SK-N-SH (cell line): ENCODE measurements around the gene CLCN3. TPM values are rescaled to one million over a fixed set of nuclear protein-coding genes. Genes with fewer than 3 reads are reported as not detected.

Source experiments
- CTCF ChIA-PET: fragments of 300-600, 350-600 bp; formaldehyde crosslinking; extraction: SDS; loops from one replicate; lab custom pipeline; 2021; lab: Yijun Ruan, JAX
- POLR2A ChIA-PET: fragments of 350-600 bp; sonication (Branson Sonifier 250); formaldehyde crosslinking; extraction: SDS; loops from one replicate; lab custom pipeline; 2020; ENCODE audit warnings: antibody characterized with exemption, inconsistent platforms; lab: Yijun Ruan, JAX
- DNase-seq: peaks from one replicate; pipeline ENCODE4 v3.0.0; 2012
- H2AFZ ChIP-seq: fragments of 200-600 bp; sonication (generic); 2 replicates; pipeline ENCODE4 v1.8.1; 2016; ENCODE audit warnings: antibody characterized with exemption, mild to moderate bottlenecking, low read depth
- H3F3A ChIP-seq: fragments of 200-600 bp; sonication (generic); replicated peaks from 2 replicates; pipeline ENCODE3; 2016; ENCODE audit warnings: antibody characterized with exemption, mild to moderate bottlenecking; ENCODE audit not compliant: insufficient read depth
- H3K27ac ChIP-seq, 2 experiments: fragments of 200-500 bp in 1 of 2; fragments of 200-600 bp in 1 of 2; sonication (Bioruptor generic) in 1 of 2; sonication (generic), shearing (Covaris generic) in 1 of 2; 2 replicates each; pipeline versions ENCODE4 v1.5.1 to v1.6.1; 2014 to 2016; ENCODE audit warnings: low read depth in 2 of 2, inconsistent platforms in 1 of 2, low read length in 1 of 2, mild to moderate bottlenecking in 1 of 2, mixed read lengths in 1 of 2
- H3K27me3 ChIP-seq: fragments of 200-600 bp; sonication (generic), shearing (Covaris generic); 2 replicates; pipeline ENCODE4 v1.6.1; 2016; ENCODE audit warnings: mixed run types; ENCODE audit not compliant: insufficient read depth
- H3K36me3 ChIP-seq, 2 experiments: fragments of 200-500 bp in 1 of 2; fragments of 200-600 bp in 1 of 2; sonication (Bioruptor generic) in 1 of 2; sonication (generic) in 1 of 2; replicated peaks in 1 of 2; 2 replicates each; pipeline versions ENCODE3 to v1.5.1; 2014 to 2016; ENCODE audit warnings: low read length in 1 of 2, mild to moderate bottlenecking in 1 of 2; ENCODE audit not compliant: insufficient read depth in 2 of 2, control insufficient read depth in 1 of 2
- H3K4me1 ChIP-seq, 2 experiments: fragments of 200-500 bp in 1 of 2; fragments of 200-600 bp in 1 of 2; sonication (Bioruptor generic) in 1 of 2; sonication (generic), shearing (Covaris generic) in 1 of 2; 2 replicates each; pipeline versions ENCODE4 v1.5.1 to v1.6.1; 2014 to 2016; ENCODE audit warnings: low read depth in 1 of 2, low read length in 1 of 2, mixed run types in 1 of 2; ENCODE audit not compliant: insufficient read depth in 2 of 2, control insufficient read depth in 1 of 2
- H3K4me2 ChIP-seq: fragments of 200-600 bp; sonication (generic), shearing (Covaris generic); 2 replicates; pipeline ENCODE4 v1.6.1; 2017; ENCODE audit warnings: mixed run types
- H3K4me3 ChIP-seq, 2 experiments: fragments of 200-500 bp in 1 of 2; fragments of 200-600 bp in 1 of 2; sonication (Bioruptor generic) in 1 of 2; sonication (generic), shearing (Covaris generic) in 1 of 2; 2 replicates each; pipeline versions ENCODE4 v1.5.1 to v1.8.1; 2014 to 2016; ENCODE audit warnings: low read depth in 2 of 2, inconsistent platforms in 1 of 2, low read length in 1 of 2, mild to moderate bottlenecking in 1 of 2, mixed read lengths in 1 of 2, moderate library complexity in 1 of 2
- H3K79me2 ChIP-seq: fragments of 200-600 bp; sonication (generic); 2 replicates; pipeline ENCODE4 v1.8.1; 2017; ENCODE audit warnings: mild to moderate bottlenecking; ENCODE audit not compliant: insufficient read depth
- H3K9ac ChIP-seq: fragments of 200-600 bp; sonication (generic); 2 replicates; pipeline ENCODE4 v1.6.1; 2017; ENCODE audit warnings: mixed run types
- H3K9me2 ChIP-seq: fragments of 200-600 bp; sonication (generic); 2 replicates; pipeline ENCODE4 v1.6.1; 2017; ENCODE audit warnings: mixed run types
- H3K9me3 ChIP-seq: fragments of 200-600 bp; sonication (generic); 2 replicates; pipeline ENCODE4 v1.6.1; 2017; ENCODE audit warnings: mixed run types, mild to moderate bottlenecking, moderate library complexity
- H4K20me1 ChIP-seq: fragments of 200-600 bp; sonication (generic); 2 replicates; pipeline ENCODE4 v1.6.1; 2017; ENCODE audit warnings: mild to moderate bottlenecking, mixed run types; ENCODE audit not compliant: insufficient read depth
- CHD2 ChIP-seq: fragments of 150-350 bp; IDR thresholded peaks from 2 replicates; pipeline ENCODE4 v1.6.1; 2018; ENCODE audit warnings: low read length; ENCODE audit not compliant: partially characterized antibody
- EZH2phosphoT487 ChIP-seq: fragments of 200-600 bp; sonication (generic); IDR thresholded peaks from 2 replicates; pipeline ENCODE4 v1.6.1; 2017; ENCODE audit warnings: low read depth, mixed run types, mild to moderate bottlenecking, antibody characterized with exemption, moderate library complexity, borderline replicate concordance
- FOSL2 ChIP-seq: IDR thresholded peaks from 2 replicates; pipeline ENCODE4 v1.4.0; 2012; ENCODE audit warnings: low read depth, mild to moderate bottlenecking, moderate library complexity, borderline replicate concordance
- FOXJ3 ChIP-seq: sonication (generic); formaldehyde crosslinking; IDR thresholded peaks from 2 replicates; pipeline ENCODE4 v1.5.1; 2020; ENCODE audit warnings: mild to moderate bottlenecking, missing genetic modification reagents
- FOXM1 ChIP-seq: IDR thresholded peaks from 2 replicates; pipeline ENCODE4 v1.4.0; 2012; ENCODE audit warnings: low read depth, mild to moderate bottlenecking
- JUND ChIP-seq: IDR thresholded peaks from 2 replicates; pipeline ENCODE4 v1.4.0; 2012
- MAX ChIP-seq: IDR thresholded peaks from 2 replicates; pipeline ENCODE4 v1.4.0; 2012; ENCODE audit warnings: low read depth
- MEF2A ChIP-seq: IDR thresholded peaks from 2 replicates; pipeline ENCODE4 v1.4.0; 2012; ENCODE audit warnings: low read depth, borderline replicate concordance
- NFIC ChIP-seq: IDR thresholded peaks from 2 replicates; pipeline ENCODE4 v1.4.0; 2012; ENCODE audit warnings: borderline replicate concordance
- PBX3 ChIP-seq: IDR thresholded peaks from 2 replicates; pipeline ENCODE4; 2012
- RAD21 ChIP-seq: IDR thresholded peaks from 2 replicates; pipeline ENCODE4 v1.6.1; 2012; ENCODE audit warnings: mild to moderate bottlenecking, low read length
- RFX5 ChIP-seq: IDR thresholded peaks from 2 replicates; pipeline ENCODE4 v1.6.1; 2012; ENCODE audit warnings: mild to moderate bottlenecking, improper control_type of control experiment, low read length
- RXRA ChIP-seq: IDR thresholded peaks from 2 replicates; pipeline ENCODE4 v1.4.0; 2012; ENCODE audit warnings: low read depth, mild to moderate bottlenecking, borderline replicate concordance
- SMC3 ChIP-seq: IDR thresholded peaks from 2 replicates; pipeline ENCODE4 v1.6.1; 2012; ENCODE audit warnings: low read depth, low read length, improper control_type of control experiment
- TEAD4 ChIP-seq: IDR thresholded peaks from 2 replicates; pipeline ENCODE4 v1.4.0; 2012; ENCODE audit warnings: mild to moderate bottlenecking, borderline replicate concordance; ENCODE audit not compliant: insufficient read depth
- USF1 ChIP-seq: IDR thresholded peaks from 2 replicates; pipeline ENCODE4 v1.4.0; 2012; ENCODE audit warnings: low read depth, borderline replicate concordance
- YY1 ChIP-seq: IDR thresholded peaks from 2 replicates; pipeline ENCODE4 v1.4.0; 2012; ENCODE audit warnings: low read depth, mild to moderate bottlenecking
- ZBTB33 ChIP-seq: IDR thresholded peaks from 2 replicates; pipeline ENCODE4 v1.4.0; 2012; ENCODE audit warnings: low read depth, borderline replicate concordance
- WGBS: methylation state at CpG from one replicate; pipeline ENCODE4 v1.1.6; 2017; ENCODE audit warnings: low lambda C conversion rate; 5-methylcytosine and 5-hydroxymethylcytosine counted together
- polyA plus RNA-seq, 3 experiments: library from polyadenylated mRNA; depleted of rRNA; stranded (reverse); fragments of >200 nt; gene quantifications; 2 replicates each; pipeline ENCODE4 v1.2.3, GENCODE V29; 2012

CLCN3 gene
- polyA plus RNA-seq, 1 of the 3 experiments (the other 2 are of a cell fraction): 11.8 TPM

GRCh38 chr4:169627307-169627706, 6.9 kb downstream of the CLCN3 start:
- WGBS: 93% methylated on average over 1 of the region's 1 CpG
- no peak for DNase-seq
- TF ChIP-seq RAD21 (no peak), RXRA (no peak), FOSL2 (no peak), USF1 (no peak), NFIC (no peak), MEF2A (no peak), YY1 (no peak), PBX3 (no peak), EZH2phosphoT487 (no peak), SMC3 (no peak), CHD2 (no peak), MAX (no peak), FOXJ3 (no peak), JUND (no peak), FOXM1 (no peak), TEAD4 (no peak), RFX5 (no peak), ZBTB33 (no peak)
- peaks cover 93% of the 10 kb centered on the region for H3K79me2 ChIP-seq
- H3K9me3 ChIP-seq: no peaks in the 10 kb centered on the region
- no peaks in the 10 kb centered on the region for H3K9me2 ChIP-seq
- H3K27me3 ChIP-seq: no peaks in the 10 kb centered on the region
- no peaks in the 10 kb centered on the region for H3K36me3 ChIP-seq
- POLR2A ChIA-PET: interaction anchor here (0.8 kb wide), 1 partner anchor 33 kb away, joined by 3 read pairs; no protein-coding TSS in a partner anchor
- CTCF ChIA-PET: interaction anchor here (1.0 to 1.4 kb wide), 2 partner anchors 14 to 32 kb away, joined by 3 read pairs; no protein-coding TSS in a partner anchor
- H3K4me2 ChIP-seq: no peak overlapping the region
- H3K9ac ChIP-seq: no peak overlapping the region
- H3K4me3 ChIP-seq: no peak overlapping the region
- no peak overlapping the region for H2AFZ ChIP-seq
- H3F3A ChIP-seq: peaks cover 6% of the 10 kb centered on the region
- peaks cover 4% of the 10 kb centered on the region; the same call in 1 of the 2 replicates for H4K20me1 ChIP-seq
- H3K4me1 ChIP-seq: peaks cover 0 to 9% of the 10 kb centered on the region in 2 experiments; a peak in 2 of 4 replicates
- no peak overlapping the region for H3K27ac ChIP-seq
